LNCAP (cell line): ENCODE results near the gene OASL.

ENCODE experiments used
- CTCF ChIP-seq: fragments of 450-650 bp; IDR thresholded peaks from 2 replicates; pipeline ENCODE4 v1.5.1; 2017; ENCODE audit warnings: mild to moderate bottlenecking

OASL gene

GRCh38 chr12:120989687-120990086 is 49.4 kb downstream of the OASL start:
- no peak for TF ChIP-seq CTCF

- TF ChIP-seq CTCF, result no peak
Measured at GRCh38 chr12:120988658-120989057, 50.4 kb downstream of the OASL start.

GRCh38 chr12:120988234-120988633 is 50.8 kb downstream of the OASL start:
- TF ChIP-seq CTCF, result no peak

GRCh38 chr12:120984351-120984898 is 54.6 kb downstream of the OASL start:
- no peak for TF ChIP-seq CTCF

- no peak for TF ChIP-seq CTCF
Measured at GRCh38 chr12:120983759-120984158, 55.3 kb downstream of the OASL start.

GRCh38 chr12:120982659-120983058 is 56.4 kb downstream of the OASL start:
- no peak for TF ChIP-seq CTCF

GRCh38 chr12:120981407-120981941 is 57.6 kb downstream of the OASL start:
- no peak for TF ChIP-seq CTCF
